Sciatic nerve (tissue), 1 donor: ENCODE measurements around the gene P2RX7. TPM values are rescaled to one million over a fixed set of nuclear protein-coding genes. Genes with fewer than 3 reads are reported as not detected.

Experiments used
- total RNA-seq: library from RNA; stranded (reverse); fragmentation: NEBNext Ultra II Directional; extraction: Animal tissue kit (Norgen Biotek cat#: 25700); gene quantifications from one replicate; pipeline ENCODE4 v1.2.1, GENCODE V29; 2021
- donor health status: DM: no; HTN: no; CAD: no.

P2RX7 gene
- total RNA-seq, 1 donor from 2014 or later: 24.5 TPM

Other genes with a start within 250 kb of the P2RX7 start
- gene SPPL3, start 228.5 kb upstream of the P2RX7 start, total RNA-seq: 58.5 TPM
- gene HNF1A, start 154.3 kb upstream of the P2RX7 start, total RNA-seq: not detected
- 12.4 TPM for gene C12orf43, start 116.4 kb upstream of the P2RX7 start, total RNA-seq
- gene OASL, start 93.6 kb upstream of the P2RX7 start, total RNA-seq: 1.3 TPM
- gene P2RX4, start 77.3 kb downstream of the P2RX7 start, total RNA-seq: 24.2 TPM
- 32.5 TPM for gene CAMKK2, start 163.8 kb downstream of the P2RX7 start, total RNA-seq
- 113 TPM for gene ANAPC5, start 219.5 kb downstream of the P2RX7 start, total RNA-seq